Measurements from ENCODE around the gene C9orf57. TPM values are rescaled to one million over a fixed set of nuclear protein-coding genes. Genes with fewer than 3 reads are reported as not detected.

The C9orf57 gene
- total RNA-seq, 1 experiment from 2014 or later = not detected

DNA sequence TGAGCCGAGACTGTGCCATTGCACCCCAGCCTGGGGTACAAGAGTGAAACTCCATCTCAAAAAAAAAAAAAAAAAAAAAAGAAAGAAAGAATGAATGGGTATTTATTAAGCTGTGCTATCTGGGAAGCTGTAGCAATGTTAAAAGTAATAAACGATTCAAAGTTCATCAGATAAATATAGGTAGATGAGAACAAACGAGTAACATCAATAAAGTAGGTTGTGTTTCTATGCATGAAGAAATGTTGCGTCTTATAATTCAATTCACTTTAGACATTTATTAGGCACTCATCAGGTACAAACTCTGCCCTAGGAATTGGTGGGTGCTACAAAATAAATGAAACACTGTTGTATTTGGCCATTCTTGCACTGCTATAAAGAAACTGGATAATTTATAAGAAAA lies 36.8 kb downstream of the C9orf57 start:
- TF ChIP-seq, protein P1, sequence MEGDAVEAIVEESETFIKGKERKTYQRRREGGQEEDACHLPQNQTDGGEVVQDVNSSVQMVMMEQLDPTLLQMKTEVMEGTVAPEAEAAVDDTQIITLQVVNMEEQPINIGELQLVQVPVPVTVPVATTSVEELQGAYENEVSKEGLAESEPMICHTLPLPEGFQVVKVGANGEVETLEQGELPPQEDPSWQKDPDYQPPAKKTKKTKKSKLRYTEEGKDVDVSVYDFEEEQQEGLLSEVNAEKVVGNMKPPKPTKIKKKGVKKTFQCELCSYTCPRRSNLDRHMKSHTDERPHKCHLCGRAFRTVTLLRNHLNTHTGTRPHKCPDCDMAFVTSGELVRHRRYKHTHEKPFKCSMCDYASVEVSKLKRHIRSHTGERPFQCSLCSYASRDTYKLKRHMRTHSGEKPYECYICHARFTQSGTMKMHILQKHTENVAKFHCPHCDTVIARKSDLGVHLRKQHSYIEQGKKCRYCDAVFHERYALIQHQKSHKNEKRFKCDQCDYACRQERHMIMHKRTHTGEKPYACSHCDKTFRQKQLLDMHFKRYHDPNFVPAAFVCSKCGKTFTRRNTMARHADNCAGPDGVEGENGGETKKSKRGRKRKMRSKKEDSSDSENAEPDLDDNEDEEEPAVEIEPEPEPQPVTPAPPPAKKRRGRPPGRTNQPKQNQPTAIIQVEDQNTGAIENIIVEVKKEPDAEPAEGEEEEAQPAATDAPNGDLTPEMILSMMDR (conservative IDR thresholded peaks at IDR 0.05) = no peak
- Histone ChIP-seq H3K23ac (ENCODE audit: insufficient read length, low read depth, low read length) (no peak overlapping the region), H2AK5ac (ENCODE audit: insufficient read length, low read length) (no peak overlapping the region), H3K4ac (ENCODE audit: low read depth, low read length) (no peak overlapping the region), H3K4me1 (ENCODE audit: insufficient read depth, low read length) (no peaks in the 10 kb centered on the region), H3K14ac (ENCODE audit: insufficient read depth, low read length) (no peak overlapping the region), H2BK120ac (ENCODE audit: low read depth, low read length, poor library complexity, severe bottlenecking) (no peak overlapping the region), H3K79me1 (ENCODE audit: insufficient read depth, low read depth, low read length, poor library complexity, severe bottlenecking) (no peaks in the 10 kb centered on the region), H2AFZ (ENCODE audit: low read length) (no peak overlapping the region), H4K5ac (ENCODE audit: insufficient read length, low read depth, low read length) (no peak overlapping the region), H3K4me2 (ENCODE audit: insufficient read depth, insufficient read length, low read length) (no peak overlapping the region), H3K56ac (ENCODE audit: insufficient read length, low read depth, low read length) (no peak overlapping the region), H3T11ph (ENCODE audit: low read length) (no peak overlapping the region), H3K27ac (ENCODE audit: insufficient read length, low read depth, low read length) (no peak overlapping the region), H3K27me3 (ENCODE audit: insufficient read depth, low read length) (no peaks in the 10 kb centered on the region), H4K91ac (ENCODE audit: insufficient read length, low read depth, low read length) (no peak overlapping the region), H4K20me1 (ENCODE audit: control insufficient read depth, insufficient read depth, insufficient read length) (no peaks in the 10 kb centered on the region), H3K9me3 (ENCODE audit: control insufficient read depth, low read depth, low read length) (no peaks in the 10 kb centered on the region), H4K8ac (replicated peaks; ENCODE audit: insufficient read length, low read depth, low read length) (no peak overlapping the region), H2BK5ac (ENCODE audit: insufficient read length, low read length) (no peak overlapping the region), H2BK20ac (ENCODE audit: low read depth, low read length, poor library complexity, severe bottlenecking) (no peak overlapping the region), H3K23me2 (ENCODE audit: insufficient read length, low read depth, low read length, poor library complexity, severe bottlenecking) (no peaks in the 10 kb centered on the region), H3K18ac (ENCODE audit: insufficient read length, low read depth, low read length) (no peak overlapping the region), H3K9ac (ENCODE audit: extremely low read depth, insufficient read length, low read length) (no peak overlapping the region), H2BK12ac (ENCODE audit: insufficient read length, low read depth, low read length) (no peak overlapping the region), H3K79me2 (ENCODE audit: insufficient read depth, low read length) (no peaks in the 10 kb centered on the region), H2BK15ac (ENCODE audit: low read depth, low read length) (no peak overlapping the region)
- Mint-ChIP-seq H3K4me3 (no peak overlapping the region), H3K27me3 (ENCODE audit: low read depth) (no peaks in the 10 kb centered on the region), H3K27ac (no peak overlapping the region), H3K4me1 (peaks cover 7 to 11% of the 10 kb centered on the region in 2 experiments), H3K9me3 (no peaks in the 10 kb centered on the region), H3K36me3 (ENCODE audit: insufficient read depth in 1 of 3, low read depth in 3 of 3) (no peaks in the 10 kb centered on the region)
- no peak for DNase-seq
- WGBS (ENCODE audit: extremely low coverage, insufficient read length, low lambda C conversion rate) = no CpG with 5 or more reads among the region's 4 CpGs
